HG03571 (cell line): ENCODE results near the gene GALNT9.
"Not testable (repeated sequence)": the region's sequence is repeated elsewhere in the genome, so short reads cannot be mapped to it uniquely, and the experiment has no call there.

Experiments
- ATAC-seq: cut with Tn5 transposase; IDR thresholded peaks from one replicate; pipeline ENCODE4 v1.9.1; 2021; ENCODE audit not compliant: unreplicated experiment

Gene GALNT9

GRCh38 chr12:132202929-132203721, 126.3 kb downstream of the GALNT9 start:
- ATAC-seq = no peak

GRCh38 chr12:132201391-132202120, 127.8 kb downstream of the GALNT9 start:
- no peak for ATAC-seq

GRCh38 chr12:132200800-132201199, 128.6 kb downstream of the GALNT9 start:
- no peak for ATAC-seq

- ATAC-seq = no peak
Measured at GRCh38 chr12:132199526-132200319, 129.7 kb downstream of the GALNT9 start.

DNA sequence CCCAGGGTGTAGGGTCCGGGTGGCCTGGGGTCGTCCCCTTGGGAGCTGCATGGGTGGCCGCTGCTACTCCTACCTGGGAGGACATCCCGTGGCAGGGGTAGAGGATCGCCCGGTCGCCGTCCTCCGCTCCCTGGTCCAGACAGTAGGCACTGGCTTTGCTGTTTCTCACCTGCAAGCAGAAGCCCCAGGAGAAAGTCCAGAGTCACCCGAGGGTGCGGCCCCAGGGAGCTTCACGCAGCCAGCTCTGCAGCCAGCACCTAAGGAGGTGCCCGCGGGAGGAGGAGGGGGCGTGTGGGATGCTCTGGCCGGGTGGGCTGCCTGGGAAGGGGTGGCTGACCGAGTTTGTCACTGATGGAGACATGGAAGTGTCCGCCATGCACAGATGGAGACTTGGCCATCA, 130.3 kb downstream of the GALNT9 start:
- no peak for ATAC-seq

- no peak for ATAC-seq
Measured at GRCh38 chr12:132197581-132198354, 131.6 kb downstream of the GALNT9 start.

GRCh38 chr12:132196873-132197390, 132.5 kb downstream of the GALNT9 start:
- no peak for ATAC-seq

DNA sequence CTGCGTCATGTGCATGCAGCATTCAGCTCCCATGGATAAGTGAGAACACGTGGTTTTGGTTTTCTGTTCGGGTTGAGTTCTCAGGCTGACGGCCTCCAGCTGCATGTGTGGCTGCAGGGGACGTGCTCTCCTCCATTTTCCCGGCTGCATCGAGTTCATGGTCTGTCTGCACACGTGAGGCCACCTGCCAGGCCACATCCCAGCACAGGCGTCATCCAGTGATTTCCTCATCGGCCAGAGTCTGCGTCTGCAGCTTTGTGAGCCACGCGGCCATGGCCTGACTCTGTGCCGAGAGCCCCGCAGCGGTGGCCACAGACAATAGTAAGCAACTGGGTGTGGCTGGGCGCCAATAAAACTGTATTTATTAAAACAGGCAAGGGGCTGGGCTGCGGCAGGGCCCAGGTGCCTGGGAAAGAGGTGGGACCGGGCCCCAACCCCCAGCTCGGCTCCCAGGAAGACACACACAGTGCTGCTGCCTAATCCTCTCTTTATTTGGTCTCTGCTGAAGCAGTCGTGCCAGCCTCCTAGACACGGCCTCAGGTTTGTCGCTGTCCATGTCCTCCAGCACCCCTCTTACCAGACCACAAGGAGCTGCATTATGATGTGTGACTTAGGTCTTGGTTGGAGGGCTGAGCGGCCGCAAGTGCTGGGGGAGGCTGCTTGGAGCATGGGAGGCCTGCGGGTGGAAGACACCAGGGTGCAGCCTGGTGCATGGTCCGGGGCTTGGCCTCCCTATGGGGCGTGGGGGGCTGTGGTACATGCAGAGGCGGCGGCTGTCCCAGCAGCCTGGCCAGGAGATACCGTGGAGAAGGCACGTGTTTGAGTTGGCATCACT, 133.1 kb downstream of the GALNT9 start:
- ATAC-seq = no peak

GRCh38 chr12:132195242-132195641, 134.1 kb downstream of the GALNT9 start:
- not testable (repeated sequence) for ATAC-seq

- no peak for ATAC-seq
Measured at GRCh38 chr12:132194556-132194955, 134.8 kb downstream of the GALNT9 start.

- ATAC-seq = no peak
Measured at GRCh38 chr12:132194056-132194455, 135.3 kb downstream of the GALNT9 start.

DNA sequence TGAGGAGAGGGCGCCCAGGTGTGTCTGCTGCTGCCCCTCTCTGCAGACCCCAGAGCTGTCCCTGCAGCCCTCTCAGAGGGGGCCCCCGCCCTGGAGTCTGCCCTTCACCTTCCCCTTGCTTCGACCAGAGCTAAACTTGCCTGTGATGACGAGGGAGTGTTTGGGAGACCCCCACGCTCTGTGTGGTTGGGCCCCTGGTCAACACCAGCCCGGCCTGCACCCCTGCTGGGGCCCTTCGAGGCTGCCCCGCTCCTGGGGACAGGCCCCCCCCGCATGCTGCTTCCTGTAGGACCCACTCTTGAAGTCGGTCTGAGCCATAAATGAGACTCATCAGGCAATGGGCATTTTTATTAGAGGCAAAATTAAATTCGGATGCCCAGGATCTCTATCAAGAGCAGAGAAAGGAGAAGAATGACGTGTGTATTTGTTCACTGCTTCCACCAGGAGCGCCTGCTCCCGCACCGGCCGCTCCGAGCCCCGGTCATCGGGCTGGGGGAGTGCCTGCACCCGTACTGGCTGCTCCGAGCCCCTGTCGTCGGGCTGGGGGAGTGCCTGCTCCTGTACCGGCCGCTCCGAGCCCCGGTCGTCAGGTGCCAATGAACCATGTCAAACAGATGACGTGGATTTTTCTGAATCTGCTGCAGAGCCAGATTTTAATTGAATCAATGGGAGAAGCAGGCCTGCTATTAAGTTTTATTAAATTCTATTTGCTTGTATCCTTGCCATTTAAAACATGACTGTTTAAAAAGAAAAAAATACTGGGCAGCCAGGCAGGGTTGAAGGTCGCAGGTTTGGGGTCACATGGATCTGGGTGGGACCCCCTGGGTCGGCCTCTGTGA, 137.5 kb downstream of the GALNT9 start:
- ATAC-seq = no peak

GRCh38 chr12:132190834-132191500, 138.4 kb downstream of the GALNT9 start:
- no peak for ATAC-seq

DNA sequence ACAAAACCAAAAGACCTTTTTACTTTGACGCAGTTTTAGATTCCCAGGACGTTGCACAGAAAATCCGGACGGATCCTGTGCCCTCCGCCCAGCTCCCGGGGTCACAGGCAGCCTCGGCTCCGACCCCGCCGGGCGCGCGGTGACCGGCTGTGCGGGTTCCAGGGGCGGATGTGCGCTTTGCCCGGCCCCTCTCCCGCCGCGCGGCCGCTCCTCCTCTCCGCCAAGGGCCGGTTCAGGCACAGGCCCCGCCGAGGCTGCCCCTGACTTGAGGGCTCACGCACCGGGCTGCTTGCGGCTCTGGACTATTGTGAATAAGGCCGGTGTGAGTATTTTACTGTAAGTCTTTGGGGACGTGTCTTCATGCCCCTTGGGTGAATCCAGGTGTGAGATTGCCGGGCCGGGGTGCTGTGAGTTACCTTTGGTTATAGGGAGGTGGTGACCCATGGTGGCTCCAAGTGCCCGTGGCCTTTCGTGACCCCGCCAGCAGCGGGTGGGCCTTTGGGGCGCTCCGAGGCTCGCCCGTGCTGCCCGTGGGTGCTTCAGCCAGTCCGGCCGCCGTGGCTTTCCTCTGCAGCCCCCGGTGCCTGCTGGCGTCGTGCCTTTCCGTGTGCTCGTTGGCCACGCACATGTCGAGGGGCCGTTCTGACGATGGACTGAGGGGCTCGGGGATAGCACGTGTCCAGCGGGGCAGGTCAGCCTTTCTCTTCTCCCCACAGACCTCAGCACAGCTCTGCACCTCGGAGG, 139.2 kb downstream of the GALNT9 start:
- peak; percentile 18 for ATAC-seq

DNA sequence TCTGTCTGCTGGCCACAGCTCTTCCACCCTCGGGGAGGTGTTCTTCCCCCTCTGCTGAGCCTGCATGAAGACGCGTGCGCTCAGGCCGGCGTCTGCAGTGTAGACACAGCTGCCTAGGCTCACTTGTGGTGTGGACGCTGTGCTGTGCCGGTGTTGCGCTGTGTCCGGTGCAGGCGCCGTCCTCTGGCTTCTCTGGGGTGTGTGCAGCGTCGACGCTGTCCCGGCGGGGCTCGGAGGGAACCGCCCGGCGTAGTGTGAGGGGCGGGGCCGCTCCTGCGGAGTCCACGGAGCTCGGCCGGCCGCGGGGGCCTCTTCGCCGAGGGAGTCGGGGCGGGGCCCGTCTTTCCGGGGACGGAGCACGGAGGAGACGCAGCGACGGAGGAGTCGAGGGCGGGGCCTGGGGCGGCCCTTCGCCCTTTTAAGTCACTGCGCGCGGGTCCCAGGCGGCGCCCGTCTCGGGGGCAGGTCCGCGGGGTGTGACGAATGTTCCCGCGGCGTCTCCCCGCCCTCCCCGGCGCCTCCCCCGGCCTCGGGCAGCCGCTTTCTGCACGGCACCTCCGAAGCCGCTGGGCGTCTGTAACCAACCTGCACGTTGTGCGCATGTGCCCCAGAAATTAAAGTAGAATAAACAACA, 139.9 kb downstream of the GALNT9 start:
- peak; percentile 91 for ATAC-seq

GRCh38 chr12:132188916-132189325, 140.5 kb downstream of the GALNT9 start:
- no peak for ATAC-seq

GRCh38 chr12:132188451-132188901, 140.9 kb downstream of the GALNT9 start:
- no peak for ATAC-seq
